NCI-H2171 treated with DMSO at 0.1 percent for 48 hours (cell line): ENCODE measurements around the gene CXXC4.
A peak's percentile ranks its signal among the peaks of the same experiment; 100 is the strongest.

Source experiments
- DNase-seq: peaks from one replicate; lab custom pipeline; 2025; lab: John Stamatoyannopoulos, UW

The CXXC4 gene

DNA sequence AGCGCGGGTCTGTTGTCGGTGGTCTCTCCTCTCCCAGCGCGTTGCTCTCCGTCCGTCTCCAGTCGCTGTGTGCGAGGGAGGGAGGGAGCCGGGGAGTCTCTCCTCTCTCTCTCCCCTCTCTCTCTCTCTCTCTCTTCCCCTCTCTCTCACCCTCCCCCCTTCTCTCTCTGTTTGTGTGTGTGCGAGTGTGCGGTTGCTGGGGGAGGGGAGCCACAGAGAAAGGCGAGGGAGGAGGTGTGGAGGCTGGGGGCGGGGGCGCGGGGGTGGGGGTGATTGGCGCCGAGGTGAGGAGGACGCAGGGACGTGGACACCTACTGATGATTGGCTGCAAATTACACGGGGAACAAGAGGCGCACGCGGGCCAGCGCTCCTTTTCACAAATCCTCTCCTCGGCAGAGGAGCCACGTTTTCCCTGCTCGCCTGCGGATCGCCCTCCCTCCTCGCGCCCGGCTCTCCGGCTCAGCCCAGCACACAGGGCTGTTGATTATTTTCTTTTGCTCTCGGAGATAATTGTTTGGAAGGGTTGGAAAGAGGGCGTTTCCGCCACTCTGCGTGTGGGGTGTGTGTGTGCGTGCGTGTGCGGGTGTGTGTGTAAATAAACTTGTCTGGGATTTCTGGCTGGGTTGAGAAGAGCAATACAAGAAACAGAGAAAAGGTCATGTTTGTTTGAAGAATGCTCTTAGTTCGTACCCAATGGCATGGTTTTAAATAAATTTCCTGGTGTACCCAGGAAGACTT is at the start of gene CXXC4:
Gene CXXC4 (minus strand): TSS at position 73 of the 738 bp plus-strand sequence. CDS start 3,092 bp downstream, outside the sequence.
- peak; percentile 38 for DNase-seq

DNA sequence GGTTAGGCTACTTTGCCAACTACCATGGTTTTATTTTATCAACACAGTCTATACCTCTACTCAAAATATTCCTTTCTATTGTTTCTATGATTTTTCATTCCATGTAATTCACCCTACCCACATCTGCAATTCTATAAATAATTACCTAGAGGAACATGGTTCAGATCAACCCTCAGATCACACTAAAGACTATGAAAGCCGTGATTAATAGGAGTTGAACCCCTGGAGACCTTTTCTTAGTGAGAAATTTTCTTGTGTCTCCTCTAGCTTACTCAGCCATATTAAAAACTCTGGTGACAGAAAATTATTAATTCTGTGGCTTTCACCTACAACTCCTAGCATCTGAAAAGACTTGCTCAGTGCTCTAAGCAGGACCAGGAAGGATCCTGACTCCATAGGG is 38.5 kb upstream of the CXXC4 start:
- DNase-seq = no peak

DNA sequence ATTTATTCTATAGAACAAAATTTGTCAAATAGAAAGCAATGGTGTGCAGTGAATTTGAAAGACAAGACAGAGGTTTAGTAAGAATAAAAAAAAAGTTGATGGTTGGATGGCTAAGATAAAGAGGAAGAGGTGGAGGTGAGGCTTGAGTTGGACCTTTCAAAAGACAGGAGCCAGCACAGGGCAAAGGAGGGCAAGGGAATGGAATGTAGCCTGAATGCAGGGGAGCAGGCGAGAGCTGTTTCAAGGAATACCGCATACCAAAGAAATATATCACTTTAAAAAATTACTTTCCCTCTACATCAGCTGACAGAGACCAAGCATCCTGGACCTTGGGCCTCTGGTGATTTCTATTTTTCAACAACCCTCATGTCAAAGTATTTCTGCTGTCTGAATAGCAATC is 38.0 kb upstream of the CXXC4 start:
- DNase-seq = no peak

- no peak for DNase-seq
Observed at GRCh38 chr4:104531390-104531789, 36.7 kb upstream of the CXXC4 start.

DNA sequence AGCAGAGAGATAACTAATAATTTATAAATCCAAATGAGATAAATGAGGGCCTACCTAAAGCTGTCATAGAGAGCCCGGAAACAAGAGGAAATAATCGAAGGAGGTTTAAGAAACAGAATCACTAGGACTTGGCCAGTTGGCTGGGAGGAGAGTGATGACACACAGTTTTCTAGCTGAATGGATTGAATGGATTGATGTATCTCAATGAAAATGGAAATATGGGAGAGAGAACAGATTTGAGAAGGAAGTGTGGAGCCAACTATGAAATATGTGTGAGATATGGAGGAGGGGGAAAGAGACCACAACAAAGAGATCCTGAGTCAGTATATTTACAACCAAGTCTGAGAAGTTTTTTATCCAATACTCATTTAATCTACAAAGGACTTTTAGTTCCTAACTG is 35.7 kb upstream of the CXXC4 start:
- no peak for DNase-seq

DNA sequence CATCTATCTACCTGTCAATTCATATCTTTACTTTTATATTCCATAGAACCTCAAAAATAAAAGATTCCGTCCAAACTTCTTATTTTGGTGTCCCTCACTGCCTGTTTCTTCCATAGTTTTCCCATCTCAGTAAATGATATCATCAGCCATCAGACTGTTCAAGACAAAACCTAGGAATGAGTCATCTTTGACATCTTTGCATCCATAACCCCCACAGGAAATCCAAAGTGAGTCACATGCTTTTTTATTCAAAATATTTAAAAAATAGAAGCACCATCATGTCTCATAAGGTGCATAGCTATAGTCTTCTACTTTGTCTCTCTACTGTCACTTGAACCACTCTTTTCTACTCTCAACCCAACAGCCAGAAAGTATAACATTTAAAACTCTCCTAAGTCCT is 29.9 kb upstream of the CXXC4 start:
- no peak for DNase-seq

- no peak for DNase-seq
Observed at GRCh38 chr4:104524026-104524425, 29.3 kb upstream of the CXXC4 start.

DNA sequence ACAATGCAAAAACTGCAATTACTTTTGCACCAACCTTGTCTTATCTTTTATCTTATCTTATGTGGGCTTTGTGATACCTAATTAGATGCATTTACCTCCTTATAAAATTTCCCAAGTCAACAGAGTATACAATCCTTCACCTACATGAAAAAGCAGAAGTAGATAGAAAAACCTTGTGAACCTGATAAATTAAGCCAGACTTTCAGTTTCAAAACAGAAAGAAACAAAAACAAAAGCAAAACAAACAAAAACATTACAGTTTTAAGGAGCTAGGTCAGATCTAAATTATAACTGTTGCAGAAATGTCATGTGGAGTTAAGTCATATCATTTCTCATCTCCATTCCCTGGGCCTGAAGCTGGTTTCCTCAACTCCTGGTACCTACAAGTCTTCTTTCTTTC is 24.9 kb upstream of the CXXC4 start:
- no peak for DNase-seq

GRCh38 chr4:104516884-104517283 is 22.2 kb upstream of the CXXC4 start:
- no peak for DNase-seq

- DNase-seq = no peak
Observed at GRCh38 chr4:104508224-104508623, 13.5 kb upstream of the CXXC4 start.

- DNase-seq = no peak
Observed at GRCh38 chr4:104507112-104507511, 12.4 kb upstream of the CXXC4 start.

- DNase-seq = no peak
Observed at GRCh38 chr4:104504536-104504935, 9.8 kb upstream of the CXXC4 start.

DNA sequence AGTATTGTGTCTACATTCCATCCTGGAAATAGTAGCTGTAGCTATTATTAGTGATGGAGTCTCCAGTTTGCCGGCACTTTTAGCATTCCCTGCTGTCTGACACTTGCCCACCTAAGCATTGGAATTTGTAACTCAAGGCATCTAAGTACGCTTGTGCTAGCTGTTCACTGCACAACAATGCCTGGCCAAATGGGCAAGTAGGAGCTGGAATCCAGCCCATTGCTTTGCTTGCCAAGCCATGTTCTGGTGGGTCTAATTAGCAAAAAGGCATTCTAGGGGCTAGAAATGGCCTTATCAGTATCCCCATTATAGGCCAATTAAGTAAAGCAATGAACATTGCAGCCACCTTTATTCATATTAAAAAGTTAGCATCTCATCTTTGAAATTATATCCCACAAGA is 7.8 kb upstream of the CXXC4 start:
- DNase-seq = no peak

- no peak for DNase-seq
Observed at GRCh38 chr4:104501290-104501689, 6.6 kb upstream of the CXXC4 start.

- no peak for DNase-seq
Observed at GRCh38 chr4:104500442-104500841, 5.7 kb upstream of the CXXC4 start.

GRCh38 chr4:104494185-104494584 is 509 bp downstream of the CXXC4 start:
- DNase-seq = no peak

DNA sequence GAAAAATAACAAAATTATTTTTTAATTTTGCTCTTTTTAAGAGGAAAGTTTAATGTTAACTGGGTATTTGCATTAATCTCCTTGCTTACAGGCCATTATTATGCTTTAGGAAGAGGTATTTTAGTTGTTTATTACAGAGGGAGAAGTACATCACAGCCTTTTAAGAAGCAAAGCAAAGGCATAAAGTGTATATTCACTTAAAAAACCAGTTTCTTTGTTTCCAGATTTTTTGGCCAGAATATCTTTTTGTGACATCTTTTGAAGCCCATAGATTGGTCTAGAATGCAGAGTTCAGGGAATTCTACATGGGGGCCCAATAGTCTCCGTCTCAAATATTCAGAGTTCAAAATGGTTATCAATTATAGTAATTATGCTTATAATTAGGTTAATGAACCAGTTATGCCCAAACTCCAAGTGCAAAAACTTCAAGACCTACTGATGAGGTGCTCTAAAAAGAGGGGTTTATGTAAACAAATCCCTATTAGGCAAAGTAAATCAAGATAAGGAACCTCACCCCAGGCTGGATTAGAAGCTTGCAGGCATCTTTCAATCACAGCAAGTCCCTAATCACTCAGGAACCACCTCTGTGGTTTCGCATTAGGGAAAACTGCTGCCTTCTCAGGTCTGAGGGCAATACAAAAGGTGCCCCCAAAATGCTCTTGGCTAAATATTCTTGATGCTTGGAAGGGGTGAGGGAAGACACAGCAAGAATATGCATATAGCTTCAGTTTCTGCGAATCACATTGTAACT is 1.4 kb downstream of the CXXC4 start:
- no peak for DNase-seq

DNA sequence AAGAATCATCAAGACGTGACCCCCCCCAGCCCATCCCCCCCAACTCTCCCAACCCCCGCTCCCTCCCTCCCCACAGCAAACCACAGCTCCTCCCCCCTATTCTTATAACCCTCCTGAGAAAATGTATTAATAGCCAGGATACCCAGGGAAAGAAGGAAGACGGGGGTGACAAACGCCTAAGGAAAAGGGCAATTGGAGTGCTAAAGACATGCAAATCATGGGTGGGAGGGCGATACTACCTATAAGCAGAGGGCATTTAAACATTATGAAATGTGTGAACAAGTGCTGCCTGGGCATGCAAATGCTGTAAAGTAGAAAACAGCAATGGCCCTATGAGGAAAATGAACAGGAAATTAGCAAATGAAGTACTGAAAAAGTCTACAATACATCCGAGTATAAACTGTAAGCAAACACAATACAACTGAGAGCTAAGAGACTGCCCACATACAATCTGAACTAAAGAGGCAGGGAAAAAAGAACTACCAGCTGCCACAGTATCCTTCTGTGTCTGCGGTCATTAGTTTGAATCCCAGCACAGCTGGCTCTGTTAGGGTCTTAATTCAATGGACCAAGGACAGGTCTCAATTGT is 2.4 kb downstream of the CXXC4 start:
- peak; percentile 5 for DNase-seq

DNA sequence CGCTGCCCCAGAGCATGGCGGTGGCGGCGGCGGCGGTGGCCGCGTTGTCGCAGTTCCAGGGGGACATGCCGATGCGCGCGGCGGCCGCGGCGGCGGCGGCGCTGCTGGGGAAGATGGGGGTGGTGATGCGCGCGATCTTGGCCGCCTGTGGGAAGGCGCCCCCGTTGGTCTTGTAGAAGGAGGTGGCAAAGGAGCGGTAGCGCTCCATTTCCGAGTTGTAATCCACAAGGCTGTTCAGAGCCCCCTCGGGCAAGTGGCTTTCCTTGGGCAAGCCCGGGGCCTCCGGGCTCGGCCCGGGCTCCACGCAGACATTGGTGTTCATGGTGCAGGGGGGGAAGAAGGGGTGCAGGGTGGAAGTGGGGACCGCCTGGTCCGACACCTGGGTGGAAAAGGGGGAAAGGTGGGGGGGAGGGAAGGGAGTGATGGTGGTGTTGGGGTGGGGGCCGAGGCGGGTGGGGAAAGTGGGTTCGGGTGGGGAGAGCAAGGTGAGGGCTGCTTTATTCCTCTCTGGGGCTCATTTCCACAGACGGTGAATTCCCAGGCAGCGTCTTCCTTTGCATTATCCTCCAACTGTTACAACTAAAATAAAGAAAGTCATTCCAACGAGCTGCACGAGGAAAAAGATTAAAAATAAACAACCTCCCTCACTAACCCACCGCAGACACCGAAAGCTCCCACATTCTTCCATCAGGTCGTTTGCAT is 3.1 kb downstream of the CXXC4 start:
- peak; percentile 2 for DNase-seq

DNA sequence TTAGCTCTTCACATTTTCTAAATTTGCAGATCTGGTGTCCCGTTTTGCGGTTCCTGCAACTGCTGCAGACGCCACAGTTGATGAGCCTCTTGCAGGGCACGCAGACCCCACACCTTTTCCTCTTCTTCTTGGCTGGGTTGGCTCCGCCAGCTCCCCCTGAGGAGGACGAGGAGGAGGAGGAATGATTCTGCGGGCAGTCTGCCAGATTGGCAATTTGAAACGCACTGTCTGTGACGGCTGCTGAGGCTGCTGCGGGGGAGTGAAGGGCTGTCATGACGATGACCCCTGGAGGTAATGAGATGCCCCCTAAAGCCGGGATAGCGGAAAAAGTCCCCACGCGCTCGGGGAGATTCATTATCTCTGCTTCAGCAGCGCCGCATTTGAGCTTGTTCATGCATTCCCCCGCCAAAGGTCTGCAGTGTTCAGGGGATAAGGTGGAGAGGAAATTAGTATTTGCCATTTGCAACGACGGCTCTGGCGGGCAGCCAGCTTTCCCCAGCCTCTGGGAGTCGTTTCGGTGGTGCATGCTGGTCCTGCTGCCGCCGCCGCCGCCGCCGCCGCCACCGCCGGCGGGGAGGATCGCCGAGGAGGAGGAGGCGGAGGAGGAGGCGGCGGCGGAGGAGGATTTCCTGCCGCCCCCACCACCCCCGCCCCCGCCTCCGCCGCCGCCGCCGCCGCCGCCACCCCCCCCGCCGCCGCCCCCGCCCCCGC is 3.8 kb downstream of the CXXC4 start:
- peak; percentile 57 for DNase-seq

GRCh38 chr4:104490096-104490769 is 4.5 kb downstream of the CXXC4 start:
- DNase-seq = peak; percentile 11
